ENCODE measurements around the gene PHLPP1. TPM values are rescaled to one million over a fixed set of nuclear protein-coding genes. Genes with fewer than 3 reads are reported as not detected.

Gene PHLPP1
- total RNA-seq, 1 experiment from 2014 or later: 13.7 TPM

DNA sequence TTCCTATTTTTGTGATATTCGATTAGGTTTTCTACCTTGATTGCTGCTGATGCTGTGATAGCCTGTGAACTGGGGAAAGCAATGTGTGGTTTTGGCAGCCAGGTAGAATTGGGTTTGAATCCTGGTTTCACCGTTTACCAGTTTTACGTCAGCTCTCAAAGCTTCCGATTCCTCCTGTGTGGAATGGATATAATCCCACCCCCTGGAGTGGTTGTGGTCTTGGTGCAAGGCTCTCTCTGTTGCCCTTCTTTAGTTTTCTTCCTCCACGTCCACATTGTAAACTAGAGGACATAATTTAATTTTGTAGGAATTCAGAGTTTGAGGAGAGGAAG lies 45.0 kb downstream of the PHLPP1 start:
- H3K9me3 ChIP-seq (ENCODE audit: low read depth, low read length, poor library complexity, severe bottlenecking): no peaks in the 10 kb centered on the region
- ChIA-PET POLR2A (ENCODE audit: low non-redundant PET) (no interaction called here), CTCF (no interaction called here)
- no peak overlapping the region for H3K4me3 ChIP-seq (ENCODE audit: low read depth, low read length, poor library complexity, severe bottlenecking)
- H3K27me3 ChIP-seq (replicated peaks; ENCODE audit: insufficient read depth, low read depth, low read length, poor library complexity): no peaks in the 10 kb centered on the region
- H3K4me1 ChIP-seq (ENCODE audit: insufficient read depth, low read length, poor library complexity, severe bottlenecking): peaks cover 3% of the 10 kb centered on the region
- BruUV-seq (replicated peaks): no TSS peak
- no peak overlapping the region for H3K27ac ChIP-seq (ENCODE audit: low read depth, low read length, poor library complexity, severe bottlenecking)
- DNase-seq (ENCODE audit: low spot score): no peak
- no peaks in the 10 kb centered on the region for H3K36me3 ChIP-seq (ENCODE audit: insufficient read depth, low read length, poor library complexity, severe bottlenecking)
- intact Hi-C loops (cut with micrococcal nuclease; ENCODE audit: unreplicated experiment): no loop called here
- TF ChIP-seq, protein P1, sequence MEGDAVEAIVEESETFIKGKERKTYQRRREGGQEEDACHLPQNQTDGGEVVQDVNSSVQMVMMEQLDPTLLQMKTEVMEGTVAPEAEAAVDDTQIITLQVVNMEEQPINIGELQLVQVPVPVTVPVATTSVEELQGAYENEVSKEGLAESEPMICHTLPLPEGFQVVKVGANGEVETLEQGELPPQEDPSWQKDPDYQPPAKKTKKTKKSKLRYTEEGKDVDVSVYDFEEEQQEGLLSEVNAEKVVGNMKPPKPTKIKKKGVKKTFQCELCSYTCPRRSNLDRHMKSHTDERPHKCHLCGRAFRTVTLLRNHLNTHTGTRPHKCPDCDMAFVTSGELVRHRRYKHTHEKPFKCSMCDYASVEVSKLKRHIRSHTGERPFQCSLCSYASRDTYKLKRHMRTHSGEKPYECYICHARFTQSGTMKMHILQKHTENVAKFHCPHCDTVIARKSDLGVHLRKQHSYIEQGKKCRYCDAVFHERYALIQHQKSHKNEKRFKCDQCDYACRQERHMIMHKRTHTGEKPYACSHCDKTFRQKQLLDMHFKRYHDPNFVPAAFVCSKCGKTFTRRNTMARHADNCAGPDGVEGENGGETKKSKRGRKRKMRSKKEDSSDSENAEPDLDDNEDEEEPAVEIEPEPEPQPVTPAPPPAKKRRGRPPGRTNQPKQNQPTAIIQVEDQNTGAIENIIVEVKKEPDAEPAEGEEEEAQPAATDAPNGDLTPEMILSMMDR (conservative IDR thresholded peaks at IDR 0.05; ENCODE audit: low read depth, low read length): no peak
- no peak for TF ChIP-seq EZH2 (IDR thresholded peaks at IDR 0.05; ENCODE audit: borderline replicate concordance, low read depth, low read length, poor library complexity, severe bottlenecking)

DNA sequence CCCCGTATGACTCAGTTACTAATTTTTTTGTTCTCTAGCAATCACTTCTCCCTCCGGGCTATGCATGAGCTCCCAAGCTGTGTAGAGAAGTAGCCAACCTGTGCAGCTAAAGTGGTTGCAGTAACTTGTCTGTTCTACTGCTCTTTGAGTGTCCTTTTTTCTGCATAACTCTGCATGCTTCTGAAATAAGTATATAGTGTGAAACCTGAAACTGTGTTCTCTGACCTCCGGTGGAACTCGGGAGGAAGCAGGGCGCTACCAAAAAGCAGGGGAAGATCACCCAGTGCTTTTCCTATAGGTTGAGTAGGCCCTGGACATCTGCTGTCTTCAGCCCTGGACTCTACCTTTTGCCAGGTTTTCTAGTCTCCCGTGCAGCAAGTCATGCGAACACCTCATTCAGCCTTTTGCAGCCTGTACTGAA lies 47.8 kb downstream of the PHLPP1 start:
- TF ChIP-seq, protein P1 (conservative IDR thresholded peaks at IDR 0.05; ENCODE audit: low read depth, low read length): no peak
- TF ChIP-seq EZH2 (IDR thresholded peaks at IDR 0.05; ENCODE audit: borderline replicate concordance, low read depth, low read length, poor library complexity, severe bottlenecking): no peak
- CTCF ChIA-PET: no interaction called here

DNA sequence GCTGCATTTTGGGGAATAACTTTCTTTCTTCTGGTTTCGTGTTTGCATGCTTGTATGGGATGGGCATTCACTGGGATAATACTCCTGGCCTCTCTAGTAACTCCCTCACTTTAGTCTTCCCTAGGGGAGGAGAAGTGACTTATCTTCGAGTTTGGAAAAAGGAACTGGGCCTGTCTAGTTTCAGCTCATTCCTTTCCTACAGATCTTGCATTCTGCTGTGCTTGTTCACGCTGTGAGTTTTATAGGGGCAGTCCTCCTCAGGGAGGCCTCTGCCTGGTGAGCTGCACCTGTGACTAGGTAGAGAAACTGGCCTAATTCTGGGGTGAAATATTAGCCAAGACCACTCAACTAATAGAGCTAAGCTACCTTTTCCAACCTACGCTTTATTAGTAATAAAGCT lies 50.9 kb downstream of the PHLPP1 start:
- Histone ChIP-seq H3K4me1 (ENCODE audit: insufficient read depth, low read length, poor library complexity, severe bottlenecking) (peaks cover 22% of the 10 kb centered on the region), H3K9me3 (ENCODE audit: low read depth, low read length, poor library complexity, severe bottlenecking) (no peaks in the 10 kb centered on the region), H3K36me3 (ENCODE audit: insufficient read depth, low read length, poor library complexity, severe bottlenecking) (no peaks in the 10 kb centered on the region), H3K27ac (ENCODE audit: low read depth, low read length, poor library complexity, severe bottlenecking) (no peak overlapping the region), H3K4me3 (ENCODE audit: low read depth, low read length, poor library complexity, severe bottlenecking) (no peak overlapping the region), H3K27me3 (replicated peaks; ENCODE audit: insufficient read depth, low read depth, low read length, poor library complexity) (no peaks in the 10 kb centered on the region)
- intact Hi-C loops (cut with micrococcal nuclease; ENCODE audit: unreplicated experiment): no loop called here
- POLR2A ChIA-PET (ENCODE audit: low non-redundant PET): no interaction called here
- BruUV-seq (replicated peaks): no TSS peak
- CTCF ChIA-PET: no interaction called here
- DNase-seq (ENCODE audit: low spot score): no peak
- TF ChIP-seq EZH2 (IDR thresholded peaks at IDR 0.05; ENCODE audit: borderline replicate concordance, low read depth, low read length, poor library complexity, severe bottlenecking): no peak
- TF ChIP-seq, protein P1 (conservative IDR thresholded peaks at IDR 0.05; ENCODE audit: low read depth, low read length): no peak

More for the DNA sequence above, 47.8 kb downstream of the PHLPP1 start:
- no TSS peak for BruUV-seq (replicated peaks)
- Histone ChIP-seq H3K27ac (ENCODE audit: low read depth, low read length, poor library complexity, severe bottlenecking) (no peak overlapping the region), H3K9me3 (ENCODE audit: low read depth, low read length, poor library complexity, severe bottlenecking) (no peaks in the 10 kb centered on the region), H3K36me3 (ENCODE audit: insufficient read depth, low read length, poor library complexity, severe bottlenecking) (no peaks in the 10 kb centered on the region), H3K4me1 (ENCODE audit: insufficient read depth, low read length, poor library complexity, severe bottlenecking) (peaks cover 18% of the 10 kb centered on the region), H3K4me3 (ENCODE audit: low read depth, low read length, poor library complexity, severe bottlenecking) (no peak overlapping the region), H3K27me3 (replicated peaks; ENCODE audit: insufficient read depth, low read depth, low read length, poor library complexity) (no peaks in the 10 kb centered on the region)
- intact Hi-C loops (cut with micrococcal nuclease; ENCODE audit: unreplicated experiment): no loop called here
- no peak for DNase-seq (ENCODE audit: low spot score)
- POLR2A ChIA-PET (ENCODE audit: low non-redundant PET): no interaction called here
